GM23338 (cell line): ENCODE results near the gene MPPED1. TPM values are rescaled to one million over a fixed set of nuclear protein-coding genes. Genes with fewer than 3 reads are reported as not detected.

Experiments used
- ATAC-seq: fragments of 200-7000 bp; cut with Tn5 transposase; 3 replicates; pipeline ENCODE4 v1.9.1; 2020
- DNase-seq: peaks from one replicate; pipeline ENCODE4 v3.0.0-alpha.2; 2015; ENCODE audit warnings: low spot score
- H2AFZ ChIP-seq: fragments of 200-600 bp; sonication (generic); 2 replicates; pipeline ENCODE4 v1.8.0; 2016; ENCODE audit warnings: antibody characterized with exemption, mild to moderate bottlenecking, moderate library complexity
- H3F3A ChIP-seq: fragments of 200-600 bp; sonication (generic); replicated peaks from 2 replicates; pipeline ENCODE4 v1.8.0; 2017; ENCODE audit warnings: antibody characterized with exemption, mixed run types, low read depth
- H3K27ac ChIP-seq: fragments of 200-600 bp; sonication (generic); 2 replicates; pipeline ENCODE4 v1.6.1; 2016; ENCODE audit warnings: low read depth
- H3K27me3 ChIP-seq: fragments of 200-600 bp; sonication (generic); 2 replicates; pipeline ENCODE4 v1.8.0; 2016; ENCODE audit warnings: mild to moderate bottlenecking, mixed run types, moderate library complexity; ENCODE audit not compliant: insufficient read depth
- H3K36me3 ChIP-seq: fragments of 200-600 bp; sonication (generic); 2 replicates; pipeline ENCODE4 v1.8.0; 2016; ENCODE audit warnings: mild to moderate bottlenecking; ENCODE audit not compliant: insufficient read depth
- H3K4me1 ChIP-seq: fragments of 200-600 bp; sonication (generic); 2 replicates; pipeline ENCODE4 v1.8.0; 2016; ENCODE audit warnings: mild to moderate bottlenecking, moderate library complexity; ENCODE audit not compliant: insufficient read depth
- H3K4me2 ChIP-seq: fragments of 200-600 bp; sonication (generic); 2 replicates; pipeline ENCODE4 v1.7.1; 2017; ENCODE audit warnings: mixed run types
- H3K4me3 ChIP-seq: fragments of 200-600 bp; sonication (generic); 2 replicates; pipeline ENCODE4 v1.6.1; 2016; ENCODE audit warnings: mixed run types
- H3K79me2 ChIP-seq: fragments of 200-600 bp; sonication (generic); replicated peaks from 2 replicates; pipeline ENCODE4 v1.8.0; 2017; ENCODE audit warnings: mild to moderate bottlenecking; ENCODE audit not compliant: insufficient read depth
- H3K9me2 ChIP-seq: fragments of 200-600 bp; sonication (generic); 2 replicates; pipeline ENCODE4 v1.8.0; 2017; ENCODE audit not compliant: insufficient read depth
- H4K20me1 ChIP-seq: fragments of 200-600 bp; sonication (generic); replicated peaks from 2 replicates; pipeline ENCODE4 v1.8.0; 2017; ENCODE audit warnings: mild to moderate bottlenecking; ENCODE audit not compliant: insufficient read depth
- H3K27ac Mint-ChIP-seq: 2 replicates; pipeline ENCODE4 v1.8.0; 2020; ENCODE audit warnings: inconsistent platforms, mild to moderate bottlenecking, moderate library complexity, mixed read lengths
- H3K27me3 Mint-ChIP-seq: 3 replicates; pipeline ENCODE4 v1.8.0; 2022; ENCODE audit warnings: low read depth, mild to moderate bottlenecking, moderate library complexity, mixed read lengths, inconsistent platforms; ENCODE audit not compliant: insufficient read depth, poor library complexity
- H3K36me3 Mint-ChIP-seq: 3 replicates; pipeline ENCODE4 v1.8.0; 2021; ENCODE audit warnings: low read depth, mild to moderate bottlenecking, inconsistent platforms, moderate library complexity, mixed read lengths
- H3K4me1 Mint-ChIP-seq: 3 replicates; pipeline ENCODE4 v1.8.0; 2020; ENCODE audit warnings: mild to moderate bottlenecking, inconsistent platforms, mixed read lengths
- H3K4me3 Mint-ChIP-seq: 3 replicates; pipeline ENCODE4 v1.8.0; 2021; ENCODE audit warnings: moderate library complexity, mild to moderate bottlenecking, inconsistent platforms, mixed read lengths
- H3K9me3 Mint-ChIP-seq: 3 replicates; pipeline ENCODE4 v1.8.0; 2020; ENCODE audit warnings: moderate library complexity, mild to moderate bottlenecking, inconsistent platforms, mixed read lengths
- CREB1 ChIP-seq: fragments of 250-450 bp; sonication (Bioruptor Pico); IDR thresholded peaks from 2 replicates; pipeline ENCODE4 v1.5.0; 2020; ENCODE audit warnings: low read depth, mild to moderate bottlenecking, moderate library complexity
- CTCF ChIP-seq, 2 experiments: fragments of 200-600 bp in 1 of 2; sonication (generic) in 1 of 2; conservative IDR thresholded peaks; 2 replicates each; pipeline versions ENCODE4 v1.5.1 to v1.6.1; 2016 to 2017; ENCODE audit warnings: antibody characterized with exemption in 2 of 2, low read depth in 2 of 2, mild to moderate bottlenecking in 2 of 2, moderate library complexity in 1 of 2
- ETS1 ChIP-seq: IDR thresholded peaks from 2 replicates; pipeline ENCODE4 v1.6.1; 2016; ENCODE audit warnings: antibody characterized with exemption
- EZH2 ChIP-seq: fragments of 200-600 bp; sonication (generic); IDR thresholded peaks from one replicate; pipeline ENCODE4 v1.8.0; 2017; ENCODE audit warnings: antibody characterized with exemption, mild to moderate bottlenecking, low read depth; ENCODE audit not compliant: unreplicated experiment
- EZH2phosphoT487 ChIP-seq: fragments of 200-600 bp; sonication (generic); IDR thresholded peaks from one replicate; pipeline ENCODE4 v1.8.1; 2018; ENCODE audit warnings: antibody characterized with exemption; ENCODE audit not compliant: unreplicated experiment
- JUNB ChIP-seq: IDR thresholded peaks from one replicate; pipeline ENCODE4 v1.6.1; 2016; ENCODE audit warnings: antibody characterized with exemption; ENCODE audit not compliant: unreplicated experiment
- NANOG ChIP-seq: IDR thresholded peaks from 2 replicates; pipeline ENCODE4 v1.6.1; 2016; ENCODE audit warnings: antibody characterized with exemption, borderline replicate concordance
- POLR2AphosphoS5 ChIP-seq: IDR thresholded peaks from 2 replicates; pipeline ENCODE4 v1.6.1; 2016; ENCODE audit warnings: antibody characterized with exemption, low read depth
- REST ChIP-seq: IDR thresholded peaks from one replicate; pipeline ENCODE4 v1.6.1; 2018; ENCODE audit warnings: antibody characterized with exemption; ENCODE audit not compliant: unreplicated experiment
- STAT1 ChIP-seq: IDR thresholded peaks from one replicate; pipeline ENCODE4 v1.6.1; 2016; ENCODE audit warnings: antibody characterized with exemption; ENCODE audit not compliant: unreplicated experiment
- ZNF114 ChIP-seq: fragments of 250-450 bp; sonication (Bioruptor Pico); IDR thresholded peaks from 2 replicates; pipeline ENCODE4 v1.5.0; 2020; ENCODE audit warnings: mild to moderate bottlenecking, moderate library complexity
- ZNF331 ChIP-seq: fragments of 250-450 bp; sonication (Bioruptor Pico); IDR thresholded peaks from 2 replicates; pipeline ENCODE4 v1.5.0; 2020; ENCODE audit warnings: low read depth, mild to moderate bottlenecking, moderate library complexity
- ZNF462 ChIP-seq: fragments of 250-450 bp; sonication (Bioruptor Pico); IDR thresholded peaks from 2 replicates; pipeline ENCODE4 v1.5.0; 2020; ENCODE audit warnings: mild to moderate bottlenecking, moderate library complexity
- polyA plus RNA-seq: library from polyadenylated mRNA; unstranded; fragments of >200 nt; fragmentation: Nextera tagmentation; extraction: Ambion mirVana; gene quantifications from 2 replicates; pipeline ENCODE4 v1.2.1, GENCODE V29; 2016
- total RNA-seq: library from RNA; depleted of rRNA; stranded (reverse); fragments of >200 nt; shearing (Covaris generic); gene quantifications from 2 replicates; pipeline ENCODE4 v1.2.3, GENCODE V29; 2014

Gene MPPED1
- total and polyA plus RNA-seq, 2 experiments from 2014 or later: 0.56 TPM; not detected in 1

- Mint-ChIP-seq H3K27ac (no peak overlapping the region), H3K4me1 (peaks cover 4% of the 10 kb centered on the region; the same call in 1 of the 3 replicates), H3K9me3 (no peaks in the 10 kb centered on the region), H3K36me3 (no peaks in the 10 kb centered on the region; the same call in 2 of the 3 replicates), H3K4me3 (no peak overlapping the region), H3K27me3 (peaks cover 5% of the 10 kb centered on the region)
- TF ChIP-seq JUNB (no peak), CREB1 (no peak), ZNF462 (CRISPR knock-in tag) (no peak), ZNF331 (CRISPR knock-in tag) (no peak), STAT1 (no peak), ETS1 (no peak), EZH2 (no peak), POLR2AphosphoS5 (no peak), EZH2phosphoT487 (no peak), ZNF114 (CRISPR knock-in tag) (no peak), CTCF (conservative IDR thresholded peaks at IDR 0.05; ENCODE audit: low read depth in 2 of 2) (no peak), NANOG (no peak), REST (no peak)
- Histone ChIP-seq H3K79me2 (no peaks in the 10 kb centered on the region), H3K4me2 (no peak overlapping the region), H3F3A (no peaks in the 10 kb centered on the region), H3K27ac (no peak overlapping the region), H2AFZ (no peak overlapping the region), H3K27me3 (no peaks in the 10 kb centered on the region), H3K4me1 (no peaks in the 10 kb centered on the region), H4K20me1 (no peaks in the 10 kb centered on the region), H3K4me3 (no peak overlapping the region), H3K36me3 (no peaks in the 10 kb centered on the region), H3K9me2 (no peaks in the 10 kb centered on the region)
- ATAC-seq (no peak), DNase-seq (no peak)
These were observed 10.2 kb upstream of the MPPED1 start for GRCh38 chr22:43401661-43402060.
